ENCODE measurements around the gene MATR3.

The MATR3 gene, protein sequence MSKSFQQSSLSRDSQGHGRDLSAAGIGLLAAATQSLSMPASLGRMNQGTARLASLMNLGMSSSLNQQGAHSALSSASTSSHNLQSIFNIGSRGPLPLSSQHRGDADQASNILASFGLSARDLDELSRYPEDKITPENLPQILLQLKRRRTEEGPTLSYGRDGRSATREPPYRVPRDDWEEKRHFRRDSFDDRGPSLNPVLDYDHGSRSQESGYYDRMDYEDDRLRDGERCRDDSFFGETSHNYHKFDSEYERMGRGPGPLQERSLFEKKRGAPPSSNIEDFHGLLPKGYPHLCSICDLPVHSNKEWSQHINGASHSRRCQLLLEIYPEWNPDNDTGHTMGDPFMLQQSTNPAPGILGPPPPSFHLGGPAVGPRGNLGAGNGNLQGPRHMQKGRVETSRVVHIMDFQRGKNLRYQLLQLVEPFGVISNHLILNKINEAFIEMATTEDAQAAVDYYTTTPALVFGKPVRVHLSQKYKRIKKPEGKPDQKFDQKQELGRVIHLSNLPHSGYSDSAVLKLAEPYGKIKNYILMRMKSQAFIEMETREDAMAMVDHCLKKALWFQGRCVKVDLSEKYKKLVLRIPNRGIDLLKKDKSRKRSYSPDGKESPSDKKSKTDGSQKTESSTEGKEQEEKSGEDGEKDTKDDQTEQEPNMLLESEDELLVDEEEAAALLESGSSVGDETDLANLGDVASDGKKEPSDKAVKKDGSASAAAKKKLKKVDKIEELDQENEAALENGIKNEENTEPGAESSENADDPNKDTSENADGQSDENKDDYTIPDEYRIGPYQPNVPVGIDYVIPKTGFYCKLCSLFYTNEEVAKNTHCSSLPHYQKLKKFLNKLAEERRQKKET

DNA sequence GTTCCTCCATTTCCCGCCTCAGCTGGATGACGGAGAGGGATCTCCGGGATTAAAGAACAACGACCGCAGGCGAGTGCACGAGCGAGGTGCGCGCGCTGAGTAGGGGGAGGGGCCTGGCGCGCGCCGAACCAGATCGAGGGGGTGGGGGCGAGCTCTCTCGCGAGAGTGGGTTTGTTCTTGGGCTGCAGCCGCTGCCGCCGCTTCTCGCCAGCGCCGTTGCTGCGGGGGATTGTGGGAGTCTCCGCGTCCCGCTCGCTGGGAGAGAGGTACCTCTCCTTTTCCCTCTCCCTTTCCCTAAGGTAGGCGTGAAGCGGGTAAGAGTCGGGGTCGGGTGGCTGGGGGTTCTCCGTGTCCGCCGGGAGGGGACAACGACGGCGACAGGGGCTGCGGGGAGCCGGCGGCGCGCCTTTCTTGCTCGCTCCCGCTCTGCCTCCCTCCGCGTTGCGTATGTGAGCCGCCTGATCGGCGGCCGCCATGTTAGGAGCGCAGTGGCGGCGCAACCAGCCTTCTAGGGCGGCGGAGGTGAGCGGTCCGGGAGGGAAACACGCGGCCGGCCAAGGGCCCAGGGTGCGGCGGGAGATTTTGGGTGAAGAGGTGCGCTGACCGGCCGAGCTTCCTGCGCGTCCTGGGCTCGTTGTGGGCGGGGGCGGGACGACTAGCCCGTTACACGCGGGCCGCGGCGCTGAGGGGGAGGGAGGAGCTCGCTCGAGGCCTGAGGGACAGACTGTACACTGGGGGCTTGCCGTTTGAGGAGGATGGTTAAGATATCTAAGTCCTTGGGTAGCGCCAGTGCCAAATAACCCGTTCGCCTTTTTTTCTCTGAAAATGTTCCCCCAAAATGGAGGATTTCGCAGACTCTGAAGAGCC is at the start of gene MATR3:
Gene MATR3, plus strand, starts transcription at position 234 of the 867 bp plus-strand sequence. CDS start 13,676 bp downstream, outside the sequence.
- peak within 1 kb of the TSS; percentile 71 for H3K4me3 ChIP-seq (ENCODE audit: low read length)

DNA sequence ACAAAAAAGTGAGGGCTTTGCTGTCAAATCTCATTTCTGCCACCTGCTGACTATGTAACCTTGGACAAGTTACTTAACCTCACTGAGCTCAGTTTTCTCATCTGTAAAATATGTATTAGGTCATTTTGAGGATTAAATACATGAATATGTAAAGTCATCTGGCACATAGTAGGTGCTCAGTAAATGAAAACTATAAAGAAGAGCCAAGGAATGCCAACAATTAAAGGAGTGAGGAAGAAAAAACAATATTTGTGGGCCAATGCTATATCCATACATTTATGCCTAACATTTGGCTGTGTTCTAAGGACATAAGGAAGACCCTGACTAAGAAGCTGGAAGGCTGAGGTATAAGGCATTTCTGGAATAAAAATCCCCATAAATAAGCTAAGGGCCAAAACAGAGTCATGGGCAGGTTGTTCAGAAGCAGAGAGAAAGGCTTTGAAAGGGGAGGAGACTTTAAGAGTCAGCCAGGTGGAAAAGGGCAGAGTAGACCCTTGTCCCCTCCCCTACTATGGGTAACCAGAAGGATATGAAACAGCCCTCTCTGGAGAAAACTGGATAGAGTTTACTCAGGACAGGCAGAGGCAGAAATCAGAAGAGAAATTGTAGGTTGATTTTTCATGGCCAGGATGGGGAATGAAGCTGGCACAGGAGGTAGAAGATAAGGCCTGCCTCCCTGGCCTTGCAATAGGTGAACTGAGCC is 47.8 kb upstream of the MATR3 start:
- no peaks in the 10 kb centered on the region for H3K9me3 ChIP-seq (ENCODE audit: low read length)

More for the DNA sequence above, at the start of gene MATR3:
- H3K27me3 ChIP-seq (ENCODE audit: insufficient read depth, low read length) = no peaks in the 10 kb centered on the region
- H3K4me1 ChIP-seq (ENCODE audit: insufficient read depth, low read length) = peaks cover 11% of the 10 kb centered on the region
- peaks cover 6% of the 10 kb centered on the region for H3K36me3 ChIP-seq (ENCODE audit: insufficient read depth, low read length)
- no peaks in the 10 kb centered on the region for H3K9me3 ChIP-seq (ENCODE audit: low read length)
- H2AFZ ChIP-seq (ENCODE audit: low read depth, low read length) = no peak within 1 kb of the TSS

DNA sequence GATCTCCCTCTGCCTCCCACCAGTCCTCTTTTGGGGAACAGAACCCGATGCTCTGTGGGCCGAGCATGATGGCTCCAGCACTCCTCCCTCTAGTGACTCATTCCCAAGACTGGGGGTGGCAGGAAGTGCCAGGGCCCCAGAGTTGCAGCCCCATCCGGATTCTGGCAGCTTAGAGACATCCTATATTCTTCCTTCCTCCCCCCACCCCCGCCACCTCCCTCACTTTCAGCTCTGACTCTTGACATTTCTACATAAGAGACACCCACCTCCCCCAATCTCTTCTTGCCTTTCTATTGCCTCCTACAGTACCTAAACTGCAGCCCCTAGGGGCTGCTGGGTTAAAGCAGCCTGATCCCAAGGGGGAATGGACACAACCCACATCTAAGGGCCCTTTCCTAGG is 47.1 kb upstream of the MATR3 start:
- Histone ChIP-seq H3K36me3 (ENCODE audit: insufficient read depth, low read length) (no peaks in the 10 kb centered on the region), H2AFZ (ENCODE audit: low read depth, low read length) (no peak overlapping the region), H3K27me3 (ENCODE audit: insufficient read depth, low read length) (no peaks in the 10 kb centered on the region), H3K9me3 (ENCODE audit: low read length) (no peaks in the 10 kb centered on the region), H3K4me3 (ENCODE audit: low read length) (no peak overlapping the region), H3K4me1 (ENCODE audit: insufficient read depth, low read length) (no peaks in the 10 kb centered on the region)

More for the DNA sequence above, 47.8 kb upstream of the MATR3 start:
- H3K27me3 ChIP-seq (ENCODE audit: insufficient read depth, low read length) = no peaks in the 10 kb centered on the region
- no peak overlapping the region for H2AFZ ChIP-seq (ENCODE audit: low read depth, low read length)
- H3K4me3 ChIP-seq (ENCODE audit: low read length) = no peak overlapping the region
- no peaks in the 10 kb centered on the region for H3K4me1 ChIP-seq (ENCODE audit: insufficient read depth, low read length)
- H3K36me3 ChIP-seq (ENCODE audit: insufficient read depth, low read length) = no peaks in the 10 kb centered on the region

DNA sequence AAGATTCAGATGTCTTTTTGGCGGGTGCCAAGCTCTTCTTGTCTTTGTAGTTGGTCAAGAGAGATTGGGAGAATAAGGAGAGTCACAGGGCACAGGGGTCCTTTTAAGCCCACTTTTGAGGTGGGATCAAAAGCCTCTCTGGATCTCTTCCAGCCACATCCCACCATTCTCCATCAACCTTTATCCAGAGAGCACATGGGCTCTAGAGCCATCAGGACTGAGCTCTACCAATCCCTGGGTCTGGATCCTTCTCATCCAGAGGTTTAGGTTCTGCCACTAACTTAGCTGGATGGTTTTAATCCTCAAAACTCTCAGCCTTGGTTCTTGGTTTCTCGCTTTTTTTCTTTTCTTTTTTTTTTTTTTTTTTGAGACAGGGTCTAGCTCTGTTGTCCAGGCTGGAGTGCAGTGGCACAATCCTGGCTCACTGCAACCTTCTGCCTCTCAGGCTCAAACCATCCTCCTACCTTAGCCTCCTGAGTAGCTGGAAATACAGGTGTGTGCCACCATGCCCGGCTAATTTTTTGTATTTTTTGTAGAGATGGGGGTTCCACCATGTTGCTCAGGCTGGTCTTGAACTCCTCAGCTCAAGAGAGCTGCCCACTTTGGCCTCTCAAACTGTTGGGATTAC is 44.6 kb upstream of the MATR3 start:
- Histone ChIP-seq H3K9me3 (ENCODE audit: low read length) (no peaks in the 10 kb centered on the region), H3K27me3 (ENCODE audit: insufficient read depth, low read length) (no peaks in the 10 kb centered on the region), H2AFZ (ENCODE audit: low read depth, low read length) (no peak overlapping the region), H3K36me3 (ENCODE audit: insufficient read depth, low read length) (no peaks in the 10 kb centered on the region), H3K4me1 (ENCODE audit: insufficient read depth, low read length) (no peaks in the 10 kb centered on the region), H3K4me3 (ENCODE audit: low read length) (no peak overlapping the region)

DNA sequence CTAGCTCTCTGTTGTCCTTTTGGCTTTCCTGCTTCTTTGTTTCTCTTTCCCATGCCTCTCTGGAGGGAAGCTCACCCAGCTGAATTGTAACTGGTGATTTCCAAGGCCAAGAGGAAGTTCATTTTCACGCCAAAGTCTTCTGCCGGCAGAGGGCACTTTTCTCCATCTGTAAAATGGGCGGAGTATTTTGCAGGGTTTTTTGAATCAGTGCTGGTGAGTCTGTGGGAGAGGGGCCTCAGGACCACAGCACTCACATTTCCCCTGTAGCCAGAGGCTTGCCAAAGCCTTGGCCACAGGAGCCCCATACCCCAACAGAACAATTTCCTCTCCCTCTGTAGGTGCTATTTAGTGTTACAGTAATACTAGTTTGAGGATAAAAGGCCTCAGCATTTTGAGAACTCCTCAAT is 42.3 kb upstream of the MATR3 start:
- Histone ChIP-seq H2AFZ (ENCODE audit: low read depth, low read length) (no peak overlapping the region), H3K9me3 (ENCODE audit: low read length) (no peaks in the 10 kb centered on the region), H3K36me3 (ENCODE audit: insufficient read depth, low read length) (no peaks in the 10 kb centered on the region), H3K4me3 (ENCODE audit: low read length) (no peak overlapping the region), H3K4me1 (ENCODE audit: insufficient read depth, low read length) (no peaks in the 10 kb centered on the region), H3K27me3 (ENCODE audit: insufficient read depth, low read length) (no peaks in the 10 kb centered on the region)

DNA sequence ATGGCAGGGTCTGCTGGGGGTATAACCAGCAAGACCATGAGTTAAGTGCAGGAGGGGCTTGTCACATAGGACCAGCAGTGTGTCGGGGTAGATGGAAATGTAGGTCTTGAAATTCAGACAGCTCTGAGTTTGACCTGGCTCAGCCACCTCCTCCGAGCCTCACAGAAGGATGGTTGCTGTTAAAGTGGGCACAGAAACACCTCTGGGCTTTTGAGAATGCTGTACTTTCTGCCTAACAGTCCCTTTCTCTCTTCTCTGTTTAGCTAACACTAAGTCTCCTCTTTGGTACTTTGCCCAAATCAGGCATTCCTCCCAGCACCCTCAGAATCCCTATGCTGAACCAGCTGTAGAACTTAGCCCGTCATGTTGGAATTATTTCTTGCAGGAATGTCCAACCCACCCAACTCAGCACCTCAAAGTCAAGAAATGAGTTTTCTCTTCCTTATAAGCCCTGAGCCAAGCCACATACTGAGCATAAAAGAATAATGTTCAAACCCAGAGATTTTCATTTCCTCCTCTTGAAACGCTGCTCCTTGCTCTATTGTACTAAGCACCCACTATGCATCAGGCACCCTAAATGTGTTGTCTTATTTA is 41.7 kb upstream of the MATR3 start:
- Histone ChIP-seq H3K9me3 (ENCODE audit: low read length) (no peaks in the 10 kb centered on the region), H3K36me3 (ENCODE audit: insufficient read depth, low read length) (no peaks in the 10 kb centered on the region), H3K27me3 (ENCODE audit: insufficient read depth, low read length) (no peaks in the 10 kb centered on the region), H2AFZ (ENCODE audit: low read depth, low read length) (no peak overlapping the region), H3K4me3 (ENCODE audit: low read length) (no peak overlapping the region), H3K4me1 (ENCODE audit: insufficient read depth, low read length) (no peaks in the 10 kb centered on the region)

DNA sequence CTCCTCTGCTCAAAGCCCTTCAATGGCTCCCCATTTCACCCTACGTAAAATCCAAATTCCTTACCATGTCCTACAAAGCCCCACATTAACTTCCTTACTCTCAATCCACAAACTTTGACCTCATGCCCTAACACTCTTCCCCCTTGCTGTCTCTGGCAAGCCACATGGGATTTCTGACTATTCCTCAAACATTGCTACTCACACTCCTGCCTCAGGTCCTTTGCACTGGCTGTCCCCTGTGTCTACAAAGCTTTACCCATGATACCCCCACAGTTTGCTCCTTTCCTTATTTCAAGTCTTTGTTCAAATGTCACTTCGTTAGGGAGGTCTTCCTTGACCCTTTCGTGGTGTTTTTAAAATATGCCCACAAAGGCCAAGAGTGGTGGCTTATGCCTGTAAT is 40.4 kb upstream of the MATR3 start:
- H3K9me3 ChIP-seq (ENCODE audit: low read length) = no peaks in the 10 kb centered on the region
- H3K4me3 ChIP-seq (ENCODE audit: low read length) = no peak overlapping the region
- no peak overlapping the region for H2AFZ ChIP-seq (ENCODE audit: low read depth, low read length)
- no peaks in the 10 kb centered on the region for H3K4me1 ChIP-seq (ENCODE audit: insufficient read depth, low read length)
- no peaks in the 10 kb centered on the region for H3K36me3 ChIP-seq (ENCODE audit: insufficient read depth, low read length)
- no peaks in the 10 kb centered on the region for H3K27me3 ChIP-seq (ENCODE audit: insufficient read depth, low read length)

DNA sequence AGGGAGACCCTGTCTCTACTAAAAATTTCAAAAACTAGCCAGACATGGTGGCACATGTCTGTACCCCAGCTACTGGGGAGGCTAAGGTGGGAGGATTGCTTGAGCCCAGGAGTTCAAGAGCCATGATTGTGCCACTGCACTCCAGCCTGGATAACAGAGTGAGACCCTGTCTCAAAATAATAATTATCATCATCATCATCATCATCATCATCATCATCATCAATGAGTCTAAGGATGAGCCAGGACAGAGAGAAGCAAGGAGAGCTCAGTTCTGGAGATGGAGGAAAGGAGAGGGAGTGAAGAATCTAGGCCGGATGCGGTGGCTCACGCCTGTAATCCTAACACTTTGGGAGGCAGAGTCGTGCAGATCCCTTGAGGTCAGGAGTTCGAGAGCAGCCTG is 36.7 kb upstream of the MATR3 start:
- Histone ChIP-seq H3K4me3 (ENCODE audit: low read length) (no peak overlapping the region), H3K36me3 (ENCODE audit: insufficient read depth, low read length) (no peaks in the 10 kb centered on the region), H2AFZ (ENCODE audit: low read depth, low read length) (no peak overlapping the region), H3K27me3 (ENCODE audit: insufficient read depth, low read length) (no peaks in the 10 kb centered on the region), H3K4me1 (ENCODE audit: insufficient read depth, low read length) (peaks cover 3% of the 10 kb centered on the region), H3K9me3 (ENCODE audit: low read length) (no peaks in the 10 kb centered on the region)

DNA sequence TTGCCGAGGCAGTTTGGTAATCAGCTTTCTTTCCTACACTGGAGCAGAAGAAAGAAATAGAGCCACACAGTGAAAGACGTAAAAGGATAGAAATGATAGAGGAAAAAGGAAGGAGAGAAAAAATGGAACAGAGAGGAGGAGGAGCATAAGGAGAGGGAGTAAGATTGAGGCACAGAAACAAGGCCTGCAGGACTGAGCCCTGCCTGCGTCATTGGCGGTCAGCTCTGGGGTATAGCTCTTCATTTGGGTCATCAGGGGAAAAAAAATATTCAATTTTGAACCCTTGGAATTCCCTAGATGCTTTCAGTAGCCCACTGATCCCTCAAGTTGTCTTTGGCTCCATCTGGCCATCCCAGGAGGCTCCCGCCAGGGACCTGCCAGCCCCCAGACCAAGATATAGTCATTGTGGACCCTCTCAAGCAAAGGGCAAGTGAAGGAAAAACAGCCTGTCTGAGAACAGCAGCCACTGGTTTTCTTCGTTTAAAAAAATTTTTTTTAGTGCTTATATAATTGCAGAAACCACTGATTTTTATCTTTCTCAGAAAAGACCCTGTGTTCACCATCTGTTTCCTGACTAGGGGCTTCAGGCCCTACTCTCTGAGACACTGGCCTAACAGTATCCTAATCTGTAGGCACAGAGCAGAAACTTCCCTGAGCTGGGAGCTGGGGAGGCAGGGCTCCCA is 31.3 kb upstream of the MATR3 start:
- H3K4me3 ChIP-seq (ENCODE audit: low read length) = no peak overlapping the region
- H3K36me3 ChIP-seq (ENCODE audit: insufficient read depth, low read length) = no peaks in the 10 kb centered on the region
- H2AFZ ChIP-seq (ENCODE audit: low read depth, low read length) = no peak overlapping the region
- no peaks in the 10 kb centered on the region for H3K9me3 ChIP-seq (ENCODE audit: low read length)
- H3K27me3 ChIP-seq (ENCODE audit: insufficient read depth, low read length) = no peaks in the 10 kb centered on the region
- H3K4me1 ChIP-seq (ENCODE audit: insufficient read depth, low read length) = peaks cover 12% of the 10 kb centered on the region

DNA sequence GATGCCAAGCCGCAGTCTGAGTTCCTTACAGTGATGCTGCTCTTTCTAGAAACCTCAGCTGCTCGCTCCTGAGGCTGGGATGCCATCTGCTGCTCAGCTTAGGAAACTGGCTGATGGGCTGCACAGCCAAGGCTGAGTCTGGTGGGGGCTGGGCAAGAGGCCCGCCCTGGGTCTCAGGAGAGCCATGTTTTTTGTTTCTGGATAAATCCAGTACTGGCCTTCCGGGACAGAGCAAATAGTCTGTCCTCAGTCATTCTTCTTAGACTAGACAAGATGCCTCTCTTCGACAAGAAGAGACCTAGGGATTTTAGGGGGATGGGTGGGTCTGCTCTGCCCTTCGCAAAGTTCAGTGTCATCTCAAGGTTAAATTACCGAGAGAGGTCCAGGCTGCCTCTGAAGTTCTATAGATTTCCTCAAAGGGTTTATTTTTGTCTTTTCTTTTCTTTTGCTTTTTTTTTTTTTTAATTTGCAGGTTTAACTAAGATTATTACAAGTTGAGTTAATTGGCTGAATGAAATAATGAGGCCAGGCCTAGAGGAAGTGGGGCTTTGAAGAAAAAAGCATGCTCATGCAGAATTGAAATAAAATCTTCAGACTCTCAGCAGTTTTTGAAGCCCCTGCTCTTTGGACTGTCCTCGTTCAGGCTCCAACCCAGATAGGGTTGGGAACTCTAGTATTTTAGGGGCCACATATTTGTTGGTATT is 30.6 kb upstream of the MATR3 start:
- H3K36me3 ChIP-seq (ENCODE audit: insufficient read depth, low read length) = no peaks in the 10 kb centered on the region
- H3K4me1 ChIP-seq (ENCODE audit: insufficient read depth, low read length) = peaks cover 12% of the 10 kb centered on the region
- no peak overlapping the region for H3K4me3 ChIP-seq (ENCODE audit: low read length)
- no peaks in the 10 kb centered on the region for H3K27me3 ChIP-seq (ENCODE audit: insufficient read depth, low read length)
- no peaks in the 10 kb centered on the region for H3K9me3 ChIP-seq (ENCODE audit: low read length)
- peak overlapping the region; percentile 79 for H2AFZ ChIP-seq (ENCODE audit: low read depth, low read length)

DNA sequence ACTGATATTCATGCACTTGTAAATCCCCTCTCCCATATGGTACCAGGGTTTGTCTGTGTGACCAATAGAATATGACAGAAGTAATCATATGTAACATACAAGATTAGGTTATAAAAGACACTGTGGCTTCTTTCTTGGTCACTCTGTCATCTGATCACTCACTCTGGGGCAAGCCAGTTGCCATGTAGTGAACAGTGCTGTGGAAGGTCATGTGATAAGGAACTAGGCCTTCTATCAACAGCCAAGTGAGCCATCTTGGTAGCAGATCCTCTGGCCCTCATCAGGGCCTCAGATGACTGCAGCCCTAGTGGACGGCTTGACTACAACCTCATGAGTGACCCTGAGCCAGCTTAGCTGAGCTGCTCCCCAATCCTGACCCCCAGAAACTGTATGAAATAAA is 30.0 kb upstream of the MATR3 start:
- Histone ChIP-seq H2AFZ (ENCODE audit: low read depth, low read length) (no peak overlapping the region), H3K27me3 (ENCODE audit: insufficient read depth, low read length) (no peaks in the 10 kb centered on the region), H3K9me3 (ENCODE audit: low read length) (no peaks in the 10 kb centered on the region), H3K4me1 (ENCODE audit: insufficient read depth, low read length) (peaks cover 14% of the 10 kb centered on the region), H3K4me3 (ENCODE audit: low read length) (no peak overlapping the region), H3K36me3 (ENCODE audit: insufficient read depth, low read length) (no peaks in the 10 kb centered on the region)

Measured in neuron (in vitro differentiated cells).